ENCODE data around the gene CTNNBL1.
A peak's percentile ranks its signal among the peaks of the same experiment; 100 is the strongest.

The CTNNBL1 gene

GRCh38 chr20:37737826-37738420 is 44.1 kb downstream of the CTNNBL1 start:
- no peak for DNase-seq (ENCODE audit: low read depth in 1 of 2, low spot score in 1 of 2)

GRCh38 chr20:37741055-37741454 is 47.2 kb downstream of the CTNNBL1 start:
- DNase-seq (ENCODE audit: low read depth in 1 of 2, low spot score in 1 of 2) = no peak

GRCh38 chr20:37741570-37741969 is 47.7 kb downstream of the CTNNBL1 start:
- DNase-seq (ENCODE audit: low read depth in 1 of 2, low spot score in 1 of 2) = no peak

DNA sequence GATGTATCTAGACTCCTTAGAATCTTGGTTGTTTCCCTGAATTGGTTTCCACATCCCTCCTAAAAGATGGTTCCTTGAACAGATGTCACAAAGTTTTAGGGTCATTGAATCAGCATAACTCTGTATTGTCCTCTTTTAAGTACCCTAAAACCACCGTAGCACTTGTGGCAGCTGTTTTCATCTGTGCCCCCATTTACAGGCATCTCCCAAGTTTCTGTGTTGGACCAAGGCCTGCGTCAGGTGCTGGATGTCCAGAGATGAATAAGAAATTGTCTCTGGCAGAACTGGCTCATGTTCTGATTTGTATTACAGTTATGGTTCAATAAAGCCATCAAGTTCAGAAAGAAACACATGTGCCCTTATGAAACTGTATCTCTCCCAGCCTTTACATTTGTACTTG is 48.3 kb downstream of the CTNNBL1 start:
- DNase-seq (ENCODE audit: low read depth in 1 of 2, low spot score in 1 of 2) = no peak

DNA sequence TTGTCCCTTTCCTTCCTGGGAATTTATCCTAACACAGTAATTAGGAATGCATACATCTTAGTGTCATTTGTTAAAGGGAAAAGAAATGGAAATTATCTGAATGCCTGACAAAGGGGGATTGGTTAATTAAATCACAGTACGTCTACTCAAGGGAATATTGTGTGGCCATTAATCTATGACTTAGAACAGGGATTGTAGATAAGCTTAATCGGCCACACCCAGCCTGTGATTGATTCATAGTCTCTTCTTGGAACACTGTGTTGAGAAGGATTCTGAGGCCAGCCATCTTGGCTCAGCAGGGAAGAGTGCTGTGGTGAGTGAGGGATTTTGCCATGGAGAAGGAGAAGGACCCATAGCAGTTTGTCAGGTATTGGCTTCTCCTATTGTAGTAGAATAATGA is 50.5 kb downstream of the CTNNBL1 start:
- DNase-seq (ENCODE audit: low read depth in 1 of 2, low spot score in 1 of 2) = no peak

DNA sequence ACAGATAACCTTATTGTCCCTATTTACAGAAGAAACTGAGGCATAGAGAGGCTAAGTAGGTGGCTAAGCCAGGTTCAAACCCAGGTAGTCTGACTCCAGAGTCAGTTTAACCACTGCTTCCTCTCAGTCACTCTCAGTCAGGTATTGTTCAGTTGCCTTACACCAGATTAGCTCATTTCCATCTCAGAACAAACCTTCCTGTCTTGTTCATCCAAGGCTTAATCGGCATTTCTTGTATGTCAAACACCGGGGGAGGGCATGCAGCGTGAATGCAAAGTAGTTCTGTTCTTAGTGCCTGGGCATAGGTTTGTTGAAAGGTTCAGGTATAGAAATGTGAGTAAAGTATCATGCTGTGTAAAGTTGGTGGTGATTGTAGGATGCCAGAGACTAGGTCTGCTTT is 51.7 kb downstream of the CTNNBL1 start:
- peak in 1 of 2 donors; percentile 4 for DNase-seq (ENCODE audit: low read depth in 1 of 2, low spot score in 1 of 2)

DNA sequence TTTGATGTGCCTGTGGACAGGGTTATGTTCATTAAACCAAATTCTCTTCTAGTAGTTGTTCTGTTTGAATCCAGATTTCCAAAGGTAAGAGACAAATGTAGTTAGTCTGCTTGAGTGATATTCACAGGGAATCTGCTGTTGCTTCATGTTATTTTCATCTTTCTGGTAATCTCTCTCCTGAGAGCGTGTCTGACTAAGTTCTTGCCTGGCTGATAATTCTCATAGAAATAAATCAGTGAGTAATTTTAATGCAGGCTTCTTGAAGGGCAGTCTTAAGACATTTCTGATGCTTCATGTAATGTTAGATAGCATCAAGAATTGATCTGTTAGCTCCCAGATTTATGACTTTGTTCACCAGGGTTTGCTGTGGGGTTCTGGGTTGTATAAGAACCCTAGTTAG is 54.2 kb downstream of the CTNNBL1 start:
- no peak for DNase-seq (ENCODE audit: low read depth in 1 of 2, low spot score in 1 of 2)

GRCh38 chr20:37749218-37749617 is 55.4 kb downstream of the CTNNBL1 start:
- no peak for DNase-seq (ENCODE audit: low read depth in 1 of 2, low spot score in 1 of 2)

DNA sequence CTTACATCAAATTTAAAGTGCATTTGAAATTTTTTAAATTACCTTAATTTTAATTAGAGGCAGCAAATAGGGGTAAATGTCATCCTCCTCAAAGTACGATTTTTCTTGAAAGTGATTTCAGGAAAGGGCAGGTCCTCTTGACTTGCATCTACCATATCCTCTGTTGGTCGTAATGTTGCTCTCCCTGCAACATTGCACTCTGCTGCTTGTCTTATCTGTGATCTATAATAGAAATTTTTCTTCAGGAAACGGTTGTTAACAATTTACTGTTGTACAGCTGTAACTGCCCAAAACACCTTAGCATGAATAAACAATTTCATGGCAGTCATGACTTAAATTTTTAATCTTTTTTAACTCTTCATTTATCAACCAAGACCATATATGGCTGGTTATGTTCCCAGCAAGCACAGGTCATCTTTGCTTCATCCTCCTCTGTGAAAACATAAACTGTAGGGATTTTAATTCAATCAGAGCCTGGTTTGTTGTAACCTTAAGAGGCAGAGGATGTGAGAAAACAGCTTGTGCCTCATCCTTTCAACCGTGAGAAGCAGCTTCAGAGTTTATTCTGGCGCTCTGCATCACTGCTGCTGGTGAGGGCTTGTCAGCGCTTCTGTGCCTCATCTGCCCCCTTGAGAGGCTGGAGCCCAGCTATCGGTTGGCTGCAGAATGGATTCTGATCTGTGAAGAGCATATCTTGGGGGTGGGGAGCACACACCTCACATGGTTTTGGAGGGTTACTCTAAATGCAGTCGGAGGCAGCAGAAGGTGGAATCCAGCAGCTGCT is 56.0 kb downstream of the CTNNBL1 start:
- no peak for DNase-seq (ENCODE audit: low read depth in 1 of 2, low spot score in 1 of 2)

GRCh38 chr20:37755665-37756064 is 61.8 kb downstream of the CTNNBL1 start:
- DNase-seq (ENCODE audit: low read depth in 1 of 2, low spot score in 1 of 2) = no peak

DNA sequence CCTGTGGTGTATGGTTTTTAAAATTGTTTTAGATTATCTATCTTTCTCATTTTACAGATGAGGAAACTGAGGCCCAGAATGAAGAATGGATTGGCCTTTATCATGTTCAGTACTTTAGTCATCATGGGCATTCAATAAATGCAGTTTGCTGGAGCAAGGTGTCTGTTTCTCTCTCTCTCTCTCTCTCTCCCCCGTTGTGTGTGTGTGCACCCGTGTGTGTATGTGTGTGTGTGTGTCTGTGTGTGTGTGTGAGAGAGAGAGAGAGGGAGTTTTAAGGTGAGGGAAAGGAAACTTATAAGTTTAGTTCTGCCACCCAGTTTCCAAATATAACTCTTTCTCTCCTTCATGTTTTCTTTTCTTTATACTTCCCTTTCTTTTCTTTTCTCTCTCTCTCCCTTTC is 62.4 kb downstream of the CTNNBL1 start:
- no peak for DNase-seq (ENCODE audit: low read depth in 1 of 2, low spot score in 1 of 2)

GRCh38 chr20:37757550-37757949 is 63.7 kb downstream of the CTNNBL1 start:
- DNase-seq (ENCODE audit: low read depth in 1 of 2, low spot score in 1 of 2) = no peak

DNA sequence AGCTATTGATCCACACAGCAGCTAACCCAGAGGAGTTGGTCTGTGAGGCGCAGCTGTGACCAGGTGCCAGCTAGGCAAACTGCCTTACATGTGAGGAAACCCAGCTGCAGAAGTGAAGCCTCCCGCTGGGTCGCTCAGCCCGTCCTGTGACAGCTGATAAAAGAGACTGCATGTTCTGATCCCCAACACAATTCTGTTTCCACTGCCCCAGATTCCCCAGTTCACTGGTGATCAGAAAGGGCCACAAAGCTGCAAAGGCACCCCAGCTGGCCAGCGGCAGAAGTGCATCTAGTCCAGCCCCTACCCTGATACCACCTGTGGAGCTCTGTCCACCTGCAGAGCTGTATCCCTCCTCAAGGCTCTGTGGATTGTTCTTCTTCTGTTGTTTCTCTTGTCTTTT is 64.5 kb downstream of the CTNNBL1 start:
- no peak for DNase-seq (ENCODE audit: low read depth in 1 of 2, low spot score in 1 of 2)

DNA sequence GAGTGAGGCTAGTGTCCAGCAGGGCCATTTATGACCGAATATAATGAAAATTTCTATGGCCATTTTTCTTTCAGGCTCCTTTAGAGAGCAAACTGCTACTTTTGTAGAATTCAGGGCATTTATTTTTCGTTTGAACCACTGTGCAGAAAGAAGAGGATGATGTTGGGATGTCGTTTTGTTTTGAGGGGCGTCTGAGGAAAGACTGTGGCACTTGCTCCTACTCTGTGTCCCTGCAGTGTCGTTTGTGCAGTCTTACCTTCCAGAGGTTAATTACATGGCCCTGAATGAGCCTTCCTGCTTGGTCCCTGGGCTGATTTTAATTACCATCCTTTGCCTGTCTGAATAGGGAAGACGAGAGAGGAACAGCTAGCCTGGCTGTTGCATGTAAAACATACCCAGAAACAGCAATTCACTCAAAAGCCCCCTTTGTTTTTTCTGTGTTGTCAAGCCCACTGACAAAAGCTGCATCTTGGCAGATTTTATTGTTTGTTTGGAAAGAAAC is 65.3 kb downstream of the CTNNBL1 start:
- no peak for DNase-seq (ENCODE audit: low read depth in 1 of 2, low spot score in 1 of 2)

- DNase-seq (ENCODE audit: low read depth in 1 of 2, low spot score in 1 of 2) = no peak
Observed at GRCh38 chr20:37759761-37760209, 66.0 kb downstream of the CTNNBL1 start.

- no peak for DNase-seq (ENCODE audit: low read depth in 1 of 2, low spot score in 1 of 2)
Observed at GRCh38 chr20:37760322-37760721, 66.5 kb downstream of the CTNNBL1 start.

DNA sequence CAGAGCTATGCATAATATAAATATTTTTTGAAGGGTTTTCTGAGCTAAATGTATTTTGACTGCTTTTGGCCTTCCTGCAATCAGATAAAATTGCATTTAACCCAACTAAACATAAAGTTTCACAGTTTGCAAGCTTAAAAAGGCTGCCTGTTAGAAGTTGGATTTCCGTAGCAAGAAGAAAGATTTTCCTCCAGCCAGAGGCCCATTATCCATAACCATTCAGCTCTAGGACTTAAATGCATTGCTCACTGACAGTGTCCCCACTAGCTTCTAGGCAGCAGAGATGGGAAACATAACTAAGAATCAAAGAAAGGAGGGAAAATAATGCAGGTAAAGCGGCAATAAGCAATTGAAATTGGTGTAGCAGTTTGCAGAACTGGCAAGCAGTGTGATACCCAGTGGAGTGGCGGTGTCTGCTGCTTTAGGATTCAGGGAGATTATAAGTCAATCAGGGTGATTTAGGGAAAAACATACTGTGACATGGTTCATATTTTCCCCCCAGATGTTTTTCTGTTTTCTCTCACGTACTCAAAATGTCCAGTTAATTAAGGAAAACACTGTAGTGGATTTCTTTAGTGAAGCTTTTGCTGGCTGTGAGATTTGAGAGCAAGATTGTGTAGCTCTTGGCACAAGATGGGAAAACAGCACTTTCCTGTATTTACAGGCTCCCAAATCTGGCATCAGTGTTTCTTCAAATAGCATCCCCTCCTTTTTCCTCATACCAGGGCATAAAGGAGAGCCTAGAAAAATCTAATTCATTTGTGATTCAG is 69.1 kb downstream of the CTNNBL1 start:
- DNase-seq (ENCODE audit: low read depth in 1 of 2, low spot score in 1 of 2) = no peak

DNA sequence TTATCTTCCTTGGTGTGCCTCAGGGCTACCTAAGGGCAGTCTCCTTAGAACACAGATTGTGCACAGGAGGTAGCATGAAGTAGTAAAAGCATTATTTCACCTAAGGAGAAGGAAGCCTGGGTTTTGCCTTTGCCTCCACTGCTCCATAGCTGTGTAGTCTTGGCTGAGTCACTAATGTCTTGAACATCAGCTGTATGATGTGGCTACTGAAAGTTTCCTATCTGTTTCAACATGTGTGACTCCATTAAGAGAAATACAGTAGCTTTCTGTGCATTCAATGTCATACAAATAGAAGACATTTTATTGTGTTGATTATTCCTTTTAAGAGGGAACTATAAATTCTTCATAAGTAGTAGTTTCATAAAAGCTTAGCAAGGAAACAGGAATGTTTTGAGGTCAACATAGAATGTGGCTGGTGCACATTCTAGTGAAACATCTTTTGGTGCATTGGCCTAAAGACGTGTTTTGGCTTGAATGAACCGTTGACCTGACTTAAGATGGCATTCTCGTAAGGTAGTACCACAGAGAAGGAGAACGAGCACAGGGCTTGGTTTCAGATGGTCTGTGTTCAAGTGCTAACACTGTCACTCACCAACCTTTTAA is 70.6 kb downstream of the CTNNBL1 start:
- DNase-seq (ENCODE audit: low read depth in 1 of 2, low spot score in 1 of 2) = no peak

- DNase-seq (ENCODE audit: low read depth in 1 of 2, low spot score in 1 of 2) = no peak
Observed at GRCh38 chr20:37770908-37771307, 77.1 kb downstream of the CTNNBL1 start.

GRCh38 chr20:37773291-37773826 is 79.5 kb downstream of the CTNNBL1 start:
- DNase-seq (ENCODE audit: low read depth in 1 of 2, low spot score in 1 of 2) = no peak

DNA sequence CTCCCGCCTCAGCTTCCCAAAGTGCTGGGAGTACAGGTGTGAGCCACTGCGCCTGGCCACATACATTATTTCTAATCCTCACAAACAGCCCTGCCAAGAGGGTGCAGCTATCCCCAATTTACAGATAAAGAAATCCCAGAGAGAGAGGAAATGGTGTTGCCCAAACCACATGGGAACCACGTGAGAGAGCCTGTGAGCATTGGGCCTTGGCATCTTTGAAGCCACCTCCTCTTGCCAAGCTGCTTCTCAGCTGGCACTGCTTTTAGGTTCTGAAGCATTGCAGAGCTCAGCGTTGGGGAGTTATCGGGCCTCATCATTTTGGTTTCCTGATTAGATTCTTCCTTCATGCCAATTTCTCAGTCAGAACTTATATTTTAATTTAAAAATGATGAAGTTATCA is 80.3 kb downstream of the CTNNBL1 start:
- no peak for DNase-seq (ENCODE audit: low read depth in 1 of 2, low spot score in 1 of 2)

Measured in activated CD4-positive, alpha-beta T cell treated with anti-CD3 and anti-CD28 coated beads, Interleukin-2, amount 50 U/mL, for 24 hours (primary cell).